22Rv1 (cell line): ENCODE measurements around the gene ANKRD55.
"Not testable (repeated sequence)": the region's sequence is repeated elsewhere in the genome, so short reads cannot be mapped to it uniquely, and the experiment has no call there.

Source experiments
- H3K27ac ChIP-seq: fragments of 450-650 bp; 2 replicates; pipeline ENCODE4 v1.5.1; 2017
- CTCF ChIP-seq: fragments of 450-650 bp; IDR thresholded peaks from 2 replicates; pipeline ENCODE4 v1.5.1; 2017; ENCODE audit warnings: mild to moderate bottlenecking
- ZFX ChIP-seq: fragments of 450-650 bp; IDR thresholded peaks from 2 replicates; pipeline ENCODE4 v1.6.1; 2017; ENCODE audit warnings: antibody characterized with exemption, borderline replicate concordance

The ANKRD55 gene

GRCh38 chr5:56273376-56273955 is 40.3 kb upstream of the ANKRD55 start:
- no peak overlapping the region for H3K27ac ChIP-seq
- TF ChIP-seq ZFX = no peak
- no peak for TF ChIP-seq CTCF

GRCh38 chr5:56272765-56273164 is 39.6 kb upstream of the ANKRD55 start:
- TF ChIP-seq ZFX (no peak), CTCF (no peak)
- H3K27ac ChIP-seq = no peak overlapping the region

- TF ChIP-seq ZFX = no peak
- TF ChIP-seq CTCF = peak; percentile 97
- no peak overlapping the region for H3K27ac ChIP-seq
Measured at GRCh38 chr5:56270568-56271392, 37.6 kb upstream of the ANKRD55 start.

GRCh38 chr5:56270058-56270457 is 36.9 kb upstream of the ANKRD55 start:
- H3K27ac ChIP-seq = no peak overlapping the region
- TF ChIP-seq ZFX (no peak), CTCF (no peak)

- TF ChIP-seq ZFX = no peak
- no peak; the same call in 1 of the 2 replicates for TF ChIP-seq CTCF
- no peak overlapping the region for H3K27ac ChIP-seq
Measured at GRCh38 chr5:56269216-56269927, 36.2 kb upstream of the ANKRD55 start.

- H3K27ac ChIP-seq = not testable (repeated sequence)
Measured at GRCh38 chr5:56268707-56269106, 35.6 kb upstream of the ANKRD55 start.

GRCh38 chr5:56267856-56268255 is 34.7 kb upstream of the ANKRD55 start:
- TF ChIP-seq ZFX (no peak), CTCF (no peak)
- H3K27ac ChIP-seq = no peak overlapping the region
